ENCODE measurements around the gene NCAPG2. TPM values are rescaled to one million over a fixed set of nuclear protein-coding genes. Genes with fewer than 3 reads are reported as not detected.
A peak's percentile ranks its signal among the peaks of the same experiment; 100 is the strongest.
"Not testable (repeated sequence)": the region's sequence is repeated elsewhere in the genome, so short reads cannot be mapped to it uniquely, and the experiment has no call there.

Gene NCAPG2
- total RNA-seq, 1 donor from 2014 or later, result 7.5 TPM

- no peak for DNase-seq (ENCODE audit: low spot score)
These were observed 1.7 kb upstream of the NCAPG2 start for GRCh38 chr7:158706273-158706704.

- DNase-seq (ENCODE audit: low spot score), result no peak
These were observed 738 bp upstream of the NCAPG2 start for GRCh38 chr7:158705234-158705850.

DNA sequence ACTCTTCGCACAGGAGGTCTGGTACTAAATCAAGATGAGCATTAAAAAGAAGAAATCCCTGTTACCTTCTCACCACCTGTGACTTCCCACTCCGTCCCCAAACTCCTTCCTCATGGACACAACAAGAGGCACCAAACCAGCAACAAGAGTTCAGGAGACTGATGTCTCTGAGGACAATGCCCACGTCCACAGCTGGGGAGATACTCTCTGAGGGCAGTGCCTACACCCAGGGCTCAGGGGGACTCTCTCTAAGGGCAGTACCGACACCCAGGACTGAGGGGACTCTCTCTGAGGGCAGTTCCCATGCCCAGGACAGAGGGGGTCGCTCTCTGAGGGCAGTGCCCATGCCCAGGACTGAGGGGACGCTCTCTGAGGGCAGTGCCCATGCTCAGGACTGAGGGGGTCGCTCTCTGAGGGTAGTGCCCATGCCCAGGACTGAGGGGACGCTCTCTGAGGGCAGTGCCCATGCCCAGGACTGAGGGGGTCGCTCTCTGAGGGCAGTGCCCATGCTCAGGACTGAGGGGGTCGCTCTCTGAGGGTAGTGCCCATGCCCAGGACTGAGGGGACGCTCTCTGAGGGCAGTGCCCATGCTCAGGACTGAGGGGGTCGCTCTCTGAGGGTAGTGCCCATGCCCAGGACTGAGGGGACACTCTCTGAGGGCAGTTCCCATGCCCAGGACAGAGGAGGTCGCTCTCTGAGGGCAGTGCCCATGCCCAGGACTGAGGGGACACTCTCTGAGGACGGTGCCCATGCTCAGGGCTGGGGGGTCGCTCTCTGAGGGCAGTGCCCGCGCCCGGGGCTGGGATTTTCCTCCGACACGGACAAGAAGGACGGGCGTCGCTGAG is 703 bp downstream of the NCAPG2 start:
- not testable (repeated sequence) for DNase-seq (ENCODE audit: low spot score)

DNA sequence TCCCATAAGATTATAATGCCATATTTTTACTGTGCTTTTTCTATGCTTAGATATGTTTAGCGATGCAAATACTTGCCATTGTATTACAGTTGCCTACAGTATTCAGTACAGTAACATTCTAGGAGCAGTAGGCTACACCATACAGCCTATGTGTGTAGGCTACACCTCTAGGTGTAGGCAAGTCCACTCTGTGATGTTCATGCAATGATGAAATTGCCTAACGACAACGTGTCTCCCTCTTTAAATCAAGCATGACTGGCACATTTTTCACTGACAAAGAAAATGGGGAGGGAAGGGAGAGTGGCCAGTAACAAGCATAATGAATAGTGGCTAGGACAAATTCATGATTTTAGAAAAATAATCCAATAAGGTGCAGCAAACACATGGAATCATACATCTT is 1.7 kb downstream of the NCAPG2 start:
- DNase-seq (ENCODE audit: low spot score), result no peak

DNA sequence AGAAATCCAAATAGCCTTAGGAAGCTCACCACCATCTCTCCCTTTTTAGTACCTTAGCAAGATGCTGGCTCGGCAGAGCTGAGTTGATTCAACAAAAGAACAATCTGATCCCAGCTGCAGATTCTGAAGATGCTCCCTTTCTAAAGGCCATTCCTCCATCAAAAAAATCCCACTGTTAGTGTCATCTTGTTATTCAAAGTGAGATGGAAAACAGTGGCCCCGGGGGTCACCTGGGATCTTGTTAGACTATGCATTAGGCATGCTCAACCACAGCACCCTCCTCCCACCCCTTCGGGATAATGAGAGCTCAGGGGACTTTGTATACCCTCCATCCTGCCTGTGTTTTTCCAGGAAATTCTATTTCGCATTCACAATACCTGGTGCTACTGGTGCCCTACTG is 2.4 kb downstream of the NCAPG2 start:
- DNase-seq (ENCODE audit: low spot score), result no peak

GRCh38 chr7:158700008-158700407 is 4.6 kb downstream of the NCAPG2 start:
- no peak for DNase-seq (ENCODE audit: low spot score)

DNA sequence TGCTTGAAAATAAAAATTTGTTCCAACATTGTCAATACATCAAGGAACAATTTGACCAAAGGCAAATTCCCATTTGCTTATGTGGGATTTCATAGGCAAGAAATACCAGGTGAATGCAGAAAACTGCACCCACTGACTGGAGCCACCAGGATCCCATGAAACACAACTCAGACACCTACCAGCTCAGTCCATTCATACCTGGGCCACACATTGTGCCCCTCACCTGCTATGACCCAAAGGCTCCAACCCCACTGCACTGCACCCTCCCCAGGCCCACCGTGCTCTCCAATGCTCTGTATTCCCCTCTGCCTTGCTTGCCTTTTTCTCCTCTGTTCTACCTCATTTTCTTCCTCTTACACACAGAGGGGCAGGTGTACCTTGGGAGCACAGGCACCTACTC is 5.3 kb downstream of the NCAPG2 start:
- DNase-seq (ENCODE audit: low spot score), result no peak

DNA sequence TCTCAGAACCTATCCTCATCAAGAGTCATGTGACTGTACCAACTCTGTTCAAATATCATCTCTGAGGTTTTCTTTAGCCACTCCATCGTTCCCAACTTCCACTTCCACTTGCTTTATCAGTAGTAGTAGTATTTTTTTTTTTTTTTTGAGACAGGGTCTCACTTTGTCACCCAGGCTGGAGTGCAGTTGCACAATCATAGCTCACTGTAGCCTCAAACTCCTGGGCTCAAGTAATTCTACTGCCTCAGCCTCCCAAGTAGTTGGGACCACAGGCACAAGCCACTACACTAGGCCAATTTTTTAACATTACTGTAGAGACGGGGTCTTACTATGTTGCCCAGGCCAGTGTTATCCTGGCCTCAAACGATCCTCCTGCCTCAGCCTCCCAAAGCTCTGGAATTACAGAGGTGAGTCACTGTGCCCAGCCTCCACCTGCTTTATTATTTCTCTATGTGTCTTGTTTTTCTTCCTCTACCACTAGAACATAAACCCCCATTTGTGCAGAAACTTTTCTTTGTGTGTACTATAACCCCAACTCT is 5.9 kb downstream of the NCAPG2 start:
- DNase-seq (ENCODE audit: low spot score), result no peak

- DNase-seq (ENCODE audit: low spot score), result not testable (repeated sequence)
These were observed 7.0 kb downstream of the NCAPG2 start for GRCh38 chr7:158697597-158697996.

GRCh38 chr7:158695726-158696452 is 8.7 kb downstream of the NCAPG2 start:
- DNase-seq (ENCODE audit: low spot score), result peak; percentile 81

DNA sequence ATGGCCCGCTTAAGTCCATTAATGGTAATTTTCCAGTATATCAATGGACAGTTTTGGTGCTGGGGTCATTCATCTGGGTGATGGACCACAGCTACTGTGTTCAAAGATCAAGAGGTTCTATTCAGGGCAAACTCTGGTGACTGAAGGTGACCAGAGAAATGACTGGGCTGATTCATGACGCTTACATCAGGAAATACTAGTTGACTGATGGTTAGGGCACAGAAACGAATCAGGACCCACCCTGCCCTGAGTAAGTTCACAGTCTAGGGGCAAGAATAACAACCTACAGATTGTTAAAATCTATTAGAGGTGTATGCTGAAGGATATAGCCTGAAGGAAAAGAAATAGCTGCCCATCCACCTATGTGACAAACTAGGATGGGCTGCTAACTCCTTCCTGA is 9.5 kb downstream of the NCAPG2 start:
- no peak for DNase-seq (ENCODE audit: low spot score)

- DNase-seq (ENCODE audit: low spot score), result no peak
These were observed 10.0 kb downstream of the NCAPG2 start for GRCh38 chr7:158694650-158695049.

GRCh38 chr7:158689488-158689887 is 15.1 kb downstream of the NCAPG2 start:
- DNase-seq (ENCODE audit: low spot score), result no peak

GRCh38 chr7:158687406-158687805 is 17.2 kb downstream of the NCAPG2 start:
- DNase-seq (ENCODE audit: low spot score), result no peak

DNA sequence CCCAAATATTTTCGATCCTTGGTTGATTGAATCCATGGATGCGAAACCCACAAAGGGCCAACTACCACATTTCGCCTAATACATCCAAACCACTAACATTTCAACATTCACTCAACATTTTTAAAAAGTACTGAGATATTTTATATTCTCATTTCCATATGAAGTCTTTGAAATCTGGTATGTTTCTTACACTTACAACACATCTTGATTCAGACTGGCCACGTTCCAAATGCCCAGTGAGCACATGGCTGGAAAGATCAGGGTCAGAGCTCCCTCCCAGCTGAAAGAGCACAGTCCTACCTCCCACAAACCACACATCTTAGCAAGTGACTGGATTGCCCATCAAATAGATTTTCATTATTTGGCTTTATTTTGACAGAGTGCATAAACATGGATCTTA is 18.9 kb downstream of the NCAPG2 start:
- no peak for DNase-seq (ENCODE audit: low spot score)

- no peak for DNase-seq (ENCODE audit: low spot score)
These were observed 20.3 kb downstream of the NCAPG2 start for GRCh38 chr7:158684329-158684728.

DNA sequence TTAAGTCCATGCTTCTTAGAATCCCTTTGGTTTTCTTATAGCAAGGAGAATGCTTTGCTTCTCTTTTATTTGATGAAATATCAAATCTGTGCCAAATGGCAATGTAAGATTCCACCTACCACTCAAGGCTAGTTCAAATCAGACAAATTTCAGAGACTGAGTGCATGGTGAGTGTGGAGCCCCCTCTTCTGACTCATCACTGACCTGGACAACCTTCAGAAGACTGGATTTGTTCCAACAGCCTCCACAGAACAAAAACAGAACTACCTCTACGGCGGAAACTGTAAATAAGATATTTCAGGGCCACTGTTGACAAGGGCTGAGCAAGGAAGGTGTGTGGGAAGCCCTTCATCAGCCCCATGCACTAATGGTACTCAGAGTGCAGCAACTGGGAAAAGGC is 21.1 kb downstream of the NCAPG2 start:
- DNase-seq (ENCODE audit: low spot score), result no peak

DNA sequence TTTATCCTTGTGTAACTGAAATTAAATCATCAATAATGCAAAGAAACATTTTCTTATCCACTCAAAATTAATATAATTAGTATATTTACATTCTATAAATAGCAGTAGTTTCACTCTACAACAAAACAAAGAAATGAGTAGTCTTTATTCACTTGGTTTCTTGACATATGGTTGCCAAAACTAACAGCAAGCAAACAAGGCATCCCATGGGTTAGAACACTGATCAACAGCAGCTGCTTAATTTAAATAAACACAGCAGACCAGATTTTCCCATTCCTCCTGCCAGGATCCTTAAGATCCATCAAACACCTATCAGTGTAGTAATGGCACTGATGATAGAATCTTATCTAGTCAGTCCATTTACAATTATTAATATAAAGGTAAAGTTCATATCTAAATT is 22.1 kb downstream of the NCAPG2 start:
- DNase-seq (ENCODE audit: low spot score), result no peak

- DNase-seq (ENCODE audit: low spot score), result no peak
These were observed 23.9 kb downstream of the NCAPG2 start for GRCh38 chr7:158680754-158681153.

GRCh38 chr7:158676906-158677305 is 27.7 kb downstream of the NCAPG2 start:
- no peak for DNase-seq (ENCODE audit: low spot score)

GRCh38 chr7:158676171-158676840 is 28.3 kb downstream of the NCAPG2 start:
- no peak for DNase-seq (ENCODE audit: low spot score)

DNA sequence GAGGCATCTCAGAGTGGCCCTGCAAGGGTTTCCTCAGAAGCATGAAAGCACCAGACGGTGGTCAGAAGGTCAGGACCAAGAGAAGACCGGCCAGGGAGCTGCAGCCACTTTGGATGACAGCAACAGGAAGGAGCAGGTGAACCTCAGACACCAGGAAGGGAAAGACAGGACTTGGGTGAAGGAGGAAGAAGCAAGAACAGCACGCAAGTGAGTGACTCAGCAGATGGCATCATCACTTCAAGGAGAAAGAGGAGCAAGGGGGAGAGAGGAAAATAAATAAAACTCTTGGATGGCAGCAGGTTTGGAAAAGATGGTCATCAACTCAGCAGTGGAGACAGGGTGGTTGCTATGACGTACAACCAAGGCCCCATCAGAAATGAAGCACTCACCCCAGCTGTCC is 31.6 kb downstream of the NCAPG2 start:
- no peak for DNase-seq (ENCODE audit: low spot score)

All from mucosa of gallbladder (tissue), 1 donor.